NOMO-1 treated with DMSO at 0.1 percent for 48 hours (cell line): ENCODE measurements around the gene IFNL2.
"Not testable (repeated sequence)": the region's sequence is repeated elsewhere in the genome, so short reads cannot be mapped to it uniquely, and the experiment has no call there.

Experiments used
- DNase-seq: peaks from one replicate; lab custom pipeline; 2025; ENCODE audit not compliant: unreplicated experiment; lab: John Stamatoyannopoulos, UW

The IFNL2 gene

DNA sequence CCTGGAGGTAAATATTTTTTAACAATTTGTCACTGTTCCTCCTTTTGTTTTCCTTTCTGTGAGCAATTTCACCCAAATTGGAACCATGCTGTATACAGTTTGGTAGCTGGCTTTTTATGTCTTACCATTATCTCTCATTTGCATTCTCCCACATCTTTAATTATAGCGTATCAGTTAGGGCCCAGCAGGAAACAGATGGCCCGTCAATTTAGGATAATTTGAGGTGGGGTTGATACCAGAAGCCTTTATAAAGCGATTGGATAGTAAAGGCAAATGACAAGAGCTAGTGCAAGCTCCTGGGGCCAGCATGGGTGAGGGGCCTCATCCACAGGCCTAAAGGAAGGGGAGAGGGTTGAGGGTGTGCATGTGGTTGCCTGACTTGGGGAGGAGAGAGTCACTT is 15.7 kb upstream of the IFNL2 start:
- DNase-seq = peak; percentile 4

DNA sequence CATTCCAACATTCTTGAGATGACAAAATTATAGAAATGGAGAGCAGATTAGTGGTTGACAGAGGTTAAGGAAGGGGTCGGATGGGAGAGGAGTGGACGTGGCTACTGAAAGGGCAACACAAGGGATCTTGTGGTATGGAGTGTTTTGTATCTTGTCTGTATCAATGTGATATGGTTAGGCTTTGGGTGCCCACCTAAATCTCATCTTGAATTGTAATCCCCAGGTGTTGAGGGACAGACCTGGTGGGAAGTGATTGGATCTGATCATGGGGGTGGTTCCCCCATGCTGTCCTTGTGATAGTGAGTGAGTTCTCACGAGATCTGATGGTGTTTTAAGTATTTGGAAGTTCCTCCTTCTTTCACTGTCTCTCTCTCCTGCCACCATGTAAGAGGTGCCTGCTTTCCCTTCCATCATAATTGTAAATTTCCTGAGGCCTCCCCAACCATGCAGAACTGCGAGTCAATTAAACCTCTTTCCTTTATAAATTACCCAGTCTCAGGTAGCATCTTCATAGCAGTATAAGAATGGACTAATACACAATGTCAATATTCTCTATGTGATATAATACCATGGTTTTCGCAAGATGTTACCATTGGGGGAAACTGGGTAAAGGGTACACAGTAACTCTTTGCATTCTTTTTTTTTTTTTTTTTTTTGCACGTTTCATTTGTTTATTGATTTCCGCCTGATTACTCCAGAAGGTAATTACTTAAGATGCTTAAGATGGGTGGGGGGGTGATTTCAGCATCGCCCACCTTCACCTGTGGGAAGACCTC is 14.6 kb upstream of the IFNL2 start:
- no peak for DNase-seq

DNA sequence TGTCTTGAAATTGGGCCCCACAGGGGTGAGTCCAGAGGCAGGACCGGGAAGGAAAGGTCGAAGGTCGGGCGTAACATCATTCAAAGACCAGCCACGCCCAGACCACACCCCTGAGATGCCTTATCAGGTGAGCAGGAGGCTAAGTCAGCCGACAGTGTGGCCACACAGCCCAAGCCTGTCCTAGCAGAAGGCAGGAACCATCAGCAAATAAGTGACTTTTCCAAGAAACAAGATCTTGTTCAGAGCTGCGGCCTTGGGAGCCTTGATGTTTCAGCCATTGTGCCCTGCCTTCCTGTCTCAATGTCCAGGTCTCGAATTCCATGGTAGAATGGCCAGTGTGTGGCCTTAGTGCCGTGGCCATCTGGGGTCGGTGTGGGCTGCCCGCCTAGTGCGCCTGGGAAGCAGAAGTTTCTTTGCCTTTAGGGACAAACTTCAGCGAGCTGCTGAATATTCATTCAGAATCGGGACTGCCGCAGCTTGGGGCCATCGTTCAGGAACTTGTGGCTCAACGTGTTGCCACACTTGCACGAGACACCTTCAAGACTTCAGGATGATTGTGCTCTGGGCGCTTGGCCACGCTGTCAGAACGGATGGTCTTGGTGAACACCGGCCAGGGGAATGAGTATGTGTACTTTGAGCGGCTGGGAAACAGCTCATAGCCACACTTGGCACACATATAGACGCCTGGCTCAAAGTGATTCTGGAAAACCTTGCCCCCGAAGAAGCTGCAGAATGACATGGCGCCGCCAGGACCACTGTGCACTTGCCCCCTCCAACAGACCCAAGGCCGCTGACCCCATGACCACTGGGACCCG is 13.5 kb upstream of the IFNL2 start:
- DNase-seq = no peak

DNA sequence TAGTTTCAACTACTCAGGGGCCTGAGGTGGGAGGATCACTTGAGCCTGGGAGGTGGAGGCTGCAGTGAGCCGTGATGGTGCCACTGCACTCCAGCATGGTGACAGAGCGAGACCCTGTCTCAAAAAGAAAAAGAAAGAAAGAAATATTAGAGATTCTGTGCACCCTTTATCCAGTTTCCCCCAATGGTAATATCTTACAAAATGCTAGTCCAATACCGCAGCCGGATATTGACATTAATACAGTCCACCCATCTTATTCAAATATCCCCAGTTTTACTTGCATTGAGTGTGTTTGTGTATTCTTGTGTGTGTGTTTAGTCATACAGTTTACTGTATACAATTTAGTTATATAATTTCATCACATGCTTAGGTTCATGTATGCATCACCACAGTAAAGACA is 11.0 kb upstream of the IFNL2 start:
- no peak for DNase-seq

DNA sequence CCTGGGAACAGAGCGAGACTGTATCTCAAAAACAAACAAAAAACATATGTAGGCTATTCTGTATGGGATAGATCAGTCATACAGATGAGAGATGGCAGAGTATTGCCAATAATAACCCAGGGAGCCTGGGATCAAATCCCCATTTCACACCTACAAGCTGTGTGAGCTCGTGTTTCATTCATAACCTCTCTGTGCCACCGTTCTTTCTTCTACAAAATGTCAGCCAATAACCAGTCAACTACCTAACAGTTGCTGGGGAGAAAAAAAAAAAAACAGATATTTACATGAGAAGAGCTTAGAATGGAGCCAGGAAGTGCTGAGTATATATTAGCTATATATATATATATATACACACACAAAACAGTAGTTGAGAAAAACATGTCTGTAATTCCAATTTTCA is 6.5 kb upstream of the IFNL2 start:
- no peak for DNase-seq

DNA sequence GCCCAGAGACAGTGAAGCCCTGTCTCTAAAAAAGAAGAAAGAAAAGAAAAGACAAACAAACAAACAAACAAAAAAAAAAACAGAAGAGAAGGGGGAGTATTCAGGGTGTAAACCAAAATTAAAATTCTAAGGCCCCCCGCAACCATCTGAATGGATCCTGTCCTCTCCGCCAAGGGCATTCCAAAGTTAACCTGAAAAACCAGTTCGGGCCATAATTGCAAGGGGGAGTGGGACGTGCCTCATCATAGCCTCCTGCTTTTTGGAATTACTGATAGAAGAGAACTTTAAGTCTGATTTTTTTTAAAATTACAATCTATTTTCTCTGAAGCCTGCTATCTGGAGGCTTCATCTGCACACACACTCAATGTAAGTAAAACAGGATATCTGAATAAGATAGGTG is 5.7 kb upstream of the IFNL2 start:
- DNase-seq = no peak

DNA sequence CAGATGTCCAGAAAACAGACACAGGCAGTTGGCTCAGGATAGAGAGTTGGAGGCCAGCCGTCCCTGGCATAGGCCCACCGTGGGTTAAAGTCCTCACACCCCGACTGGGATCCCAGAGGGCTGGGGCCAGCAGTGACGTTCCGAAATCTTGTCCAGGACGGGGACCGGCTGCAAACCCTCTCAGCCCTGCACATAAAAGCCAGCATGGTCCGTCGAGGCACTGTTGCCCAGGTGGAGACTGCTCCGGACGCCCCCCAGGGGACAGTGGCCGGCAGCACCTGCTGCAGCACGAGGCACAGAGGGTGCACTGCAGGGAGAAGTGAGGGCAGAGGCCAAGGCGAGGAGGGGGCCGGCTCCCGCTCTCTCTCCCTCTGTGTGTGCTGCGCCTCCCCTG is 4.3 kb upstream of the IFNL2 start:
- no peak for DNase-seq

DNA sequence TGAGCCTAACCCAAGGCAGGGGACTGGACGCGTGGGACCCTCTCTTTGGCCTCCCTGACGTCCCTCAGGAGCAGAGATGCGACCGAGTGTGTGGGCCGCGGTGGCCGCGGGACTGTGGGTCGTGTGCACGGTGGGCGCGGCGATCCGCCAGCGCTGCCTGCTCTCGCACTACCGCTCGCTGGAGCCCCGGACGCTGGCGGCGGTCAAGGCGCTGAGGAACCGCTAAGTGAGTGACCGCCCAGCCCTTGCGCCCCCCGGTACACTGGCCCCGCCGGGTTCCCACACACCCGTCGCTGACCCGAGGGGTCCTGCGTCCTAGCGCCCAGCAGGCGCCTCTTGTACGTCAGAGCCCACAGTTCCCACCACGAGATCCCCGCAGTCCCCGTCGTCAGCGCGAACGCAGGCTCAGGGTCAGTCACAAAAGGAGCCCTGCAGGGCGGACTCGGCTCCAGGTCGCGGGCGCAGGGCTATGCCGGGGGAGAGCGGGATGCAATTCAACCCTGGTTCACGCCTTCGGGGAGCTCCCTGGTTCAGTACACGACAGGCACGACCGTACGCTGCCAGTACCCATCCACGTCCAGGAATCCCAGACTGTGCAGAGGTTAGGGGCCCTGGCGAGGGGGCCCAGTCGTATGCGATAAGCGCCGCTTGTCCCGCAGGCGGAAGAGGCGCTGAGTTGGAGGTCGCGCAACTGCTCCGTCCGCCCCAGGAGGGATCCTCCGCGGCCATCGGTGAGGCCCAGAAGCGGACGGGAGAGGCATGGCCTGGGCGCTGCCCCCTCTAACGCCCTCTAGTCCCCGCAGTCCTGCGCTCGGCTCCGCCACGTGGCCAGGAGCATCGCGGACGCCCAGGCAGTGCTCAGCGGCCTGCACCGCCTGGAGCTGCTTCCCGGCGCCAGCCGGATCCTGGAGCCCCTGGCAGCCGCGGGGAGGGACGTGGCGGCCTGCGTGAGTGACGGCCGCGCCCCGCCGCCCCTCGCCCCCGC is 3.6 kb upstream of the IFNL2 start:
- no peak for DNase-seq

DNA sequence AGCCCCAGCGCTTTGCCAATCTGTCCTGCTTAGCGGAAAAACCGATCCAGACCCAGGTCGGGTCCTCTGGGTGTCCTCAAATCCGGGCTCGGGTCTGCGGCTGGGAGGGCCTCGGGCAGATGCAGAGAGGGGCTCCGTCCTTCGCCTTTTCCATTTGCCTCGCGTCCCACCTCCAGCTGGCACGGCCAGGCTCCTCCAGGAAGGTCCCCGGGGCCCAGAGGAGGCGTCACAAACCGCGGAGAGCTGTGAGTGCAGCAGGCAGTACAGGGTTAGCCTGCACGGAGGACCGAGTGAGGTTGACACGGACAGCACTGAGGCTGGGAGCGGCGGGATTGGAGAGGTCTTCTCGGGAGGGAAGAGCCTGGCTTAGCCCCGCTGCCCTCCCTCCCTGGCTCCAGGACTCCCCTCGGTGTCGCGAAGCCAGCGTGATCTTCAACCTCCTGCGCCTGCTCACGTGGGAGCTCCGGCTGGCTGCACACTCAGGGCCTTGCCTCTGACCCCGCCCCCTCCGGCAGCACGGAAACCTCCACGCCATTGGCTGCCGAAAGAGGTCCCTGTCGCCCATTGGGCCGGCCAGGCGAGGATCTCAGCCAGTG is 2.8 kb upstream of the IFNL2 start:
- DNase-seq = no peak

DNA sequence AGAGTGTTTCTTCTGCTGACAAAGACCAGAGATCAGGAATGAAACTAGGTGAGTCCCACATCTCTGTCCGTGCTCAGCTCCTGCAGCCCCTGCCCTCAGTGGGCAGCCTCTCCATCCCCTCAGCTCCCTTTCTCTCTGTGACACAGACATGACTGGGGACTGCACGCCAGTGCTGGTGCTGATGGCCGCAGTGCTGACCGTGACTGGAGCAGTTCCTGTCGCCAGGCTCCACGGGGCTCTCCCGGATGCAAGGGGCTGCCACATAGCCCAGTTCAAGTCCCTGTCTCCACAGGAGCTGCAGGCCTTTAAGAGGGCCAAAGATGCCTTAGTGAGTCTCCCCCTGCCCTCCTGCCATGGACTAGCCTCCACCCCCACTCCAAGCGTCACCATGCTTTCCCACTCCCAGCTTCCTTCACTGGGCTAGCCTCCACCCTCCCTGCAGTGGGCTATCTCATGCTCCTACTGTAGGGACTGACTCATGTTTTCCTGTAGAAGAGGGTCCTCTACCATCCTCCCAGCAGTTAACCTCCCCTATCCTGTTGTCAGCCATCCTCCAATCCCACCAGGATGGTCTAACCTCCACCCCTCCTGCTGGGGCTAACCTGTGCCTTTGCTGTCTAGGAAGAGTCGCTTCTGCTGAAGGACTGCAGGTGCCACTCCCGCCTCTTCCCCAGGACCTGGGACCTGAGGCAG is 481 bp downstream of the IFNL2 start:
- not testable (repeated sequence) for DNase-seq

DNA sequence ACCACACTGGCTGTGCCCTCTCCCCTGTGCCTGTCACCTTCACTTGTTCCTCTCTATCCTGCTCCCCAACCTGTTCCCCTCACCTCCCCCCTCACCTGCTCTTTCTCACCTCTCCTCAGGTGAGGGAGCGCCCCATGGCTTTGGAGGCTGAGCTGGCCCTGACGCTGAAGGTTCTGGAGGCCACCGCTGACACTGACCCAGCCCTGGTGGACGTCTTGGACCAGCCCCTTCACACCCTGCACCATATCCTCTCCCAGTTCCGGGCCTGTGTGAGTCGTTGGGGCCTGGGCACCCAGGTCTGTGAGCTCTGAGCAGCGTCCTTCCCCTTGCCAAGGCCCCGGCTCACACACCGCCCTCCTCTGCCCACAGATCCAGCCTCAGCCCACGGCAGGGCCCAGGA is 1.2 kb downstream of the IFNL2 start:
- not testable (repeated sequence) for DNase-seq

DNA sequence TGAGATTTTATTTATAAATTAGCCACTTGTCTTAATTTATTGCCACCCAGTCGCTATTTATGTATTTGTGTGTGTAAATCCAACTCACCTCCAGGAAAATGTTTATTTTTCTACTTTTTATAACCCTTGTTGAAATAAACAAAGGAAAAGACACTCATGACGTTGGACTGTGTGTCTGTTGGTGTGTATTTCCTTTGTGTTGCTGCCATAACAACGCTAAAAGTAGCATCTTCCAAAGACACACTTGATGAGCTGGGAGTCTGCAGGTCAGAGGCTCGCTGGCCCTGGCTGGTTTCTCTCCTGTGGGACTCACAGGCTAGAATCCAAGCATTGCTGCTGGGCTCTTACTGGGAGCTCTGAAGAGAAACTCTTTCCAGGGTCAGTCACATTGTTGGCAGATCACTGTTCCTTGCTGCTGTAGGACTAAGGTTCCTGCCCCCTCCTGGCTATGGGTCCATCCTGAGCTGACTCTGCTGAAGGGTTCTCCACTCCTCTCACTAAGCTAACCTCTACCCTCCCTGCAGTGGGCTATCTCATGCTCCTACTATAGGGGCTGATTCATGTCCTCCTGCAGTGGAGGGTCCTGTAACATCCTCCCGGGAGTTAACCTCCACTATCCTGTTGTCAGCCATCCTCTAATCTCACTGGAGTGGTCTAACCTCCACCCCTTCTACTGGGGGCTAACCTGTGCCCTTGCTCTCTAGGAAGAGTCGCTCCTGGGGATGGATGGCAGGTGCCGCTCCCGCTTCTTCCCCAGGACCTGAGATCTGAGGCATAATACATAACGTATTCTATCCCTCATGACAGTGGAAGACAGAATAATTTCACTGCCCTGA is 2.1 kb downstream of the IFNL2 start:
- no peak for DNase-seq

DNA sequence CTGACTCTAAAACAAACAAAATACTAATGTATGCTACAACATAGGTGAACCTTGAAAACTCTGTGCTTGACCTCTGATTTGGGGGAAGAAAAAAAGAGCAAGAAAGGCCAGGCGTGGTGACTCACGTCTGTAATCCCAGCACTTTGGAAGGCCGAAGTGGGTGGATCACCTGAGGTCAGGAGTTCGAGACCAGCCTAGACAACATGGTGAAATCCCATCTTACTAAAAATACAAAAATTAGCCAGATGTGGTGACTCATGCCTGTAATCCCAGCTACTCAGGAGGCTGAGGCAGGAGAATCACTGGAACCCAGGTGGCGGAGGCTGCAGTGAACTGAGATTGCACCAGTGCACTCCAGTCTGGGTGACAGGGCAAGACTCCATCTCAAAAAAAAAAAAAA is 5.7 kb downstream of the IFNL2 start:
- not testable (repeated sequence) for DNase-seq

DNA sequence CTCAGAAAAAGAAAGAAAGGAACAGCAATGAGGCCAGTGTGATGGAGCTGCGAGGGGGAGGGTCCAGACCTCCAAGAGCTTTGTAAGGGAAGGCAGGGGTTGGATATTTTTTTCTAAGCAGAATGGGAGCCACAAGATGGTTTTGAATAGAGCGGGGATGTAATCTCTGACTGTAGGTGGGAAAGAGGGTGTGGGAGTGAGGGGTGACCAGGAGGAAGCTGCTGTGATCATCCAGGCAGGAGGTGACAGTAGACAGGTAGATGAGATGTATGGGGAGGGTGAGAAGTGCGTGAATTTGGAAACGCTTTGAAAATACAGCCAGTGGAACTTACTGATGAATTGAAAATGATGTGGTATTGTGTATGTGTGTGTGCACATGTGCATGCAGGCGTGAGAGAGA is 7.4 kb downstream of the IFNL2 start:
- DNase-seq = no peak

DNA sequence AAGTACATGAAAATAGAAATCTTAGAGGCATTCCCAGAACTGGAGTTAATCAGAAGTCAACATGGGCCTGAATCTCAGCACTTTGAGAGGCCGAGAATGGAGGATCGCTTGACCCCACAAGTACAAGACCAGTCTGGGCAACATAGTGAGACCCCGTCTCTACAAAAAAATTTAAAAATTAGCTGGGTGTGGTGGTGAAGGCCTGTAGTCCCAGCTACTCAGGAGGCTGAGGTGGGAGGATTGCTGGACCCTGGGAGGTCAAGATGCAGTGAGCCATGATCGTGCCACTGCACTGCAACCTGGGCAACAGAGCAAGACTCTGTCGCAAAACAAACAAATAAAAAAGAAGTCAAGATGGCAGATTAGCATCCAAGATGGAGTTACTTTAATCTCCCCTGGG is 8.5 kb downstream of the IFNL2 start:
- DNase-seq = no peak

DNA sequence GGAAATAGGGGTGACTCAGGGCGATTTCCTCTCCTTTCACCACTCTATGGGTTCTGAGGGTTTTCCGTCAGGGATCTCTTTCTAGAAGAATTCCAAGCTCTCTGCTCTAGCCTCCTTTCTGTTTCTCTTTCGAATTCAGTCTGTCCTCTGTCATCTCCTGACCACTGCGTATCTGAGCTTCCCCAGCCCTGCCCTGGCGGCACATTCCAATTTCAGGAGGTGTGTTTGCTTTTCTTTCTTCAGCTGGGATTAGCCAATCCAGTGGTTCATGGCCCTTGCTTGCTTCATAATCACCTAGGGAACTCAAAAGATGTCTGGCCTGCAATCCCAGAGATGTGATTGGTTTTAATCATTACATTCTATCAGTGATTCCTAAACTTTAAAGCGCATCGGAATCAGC is 9.4 kb downstream of the IFNL2 start:
- DNase-seq = no peak

DNA sequence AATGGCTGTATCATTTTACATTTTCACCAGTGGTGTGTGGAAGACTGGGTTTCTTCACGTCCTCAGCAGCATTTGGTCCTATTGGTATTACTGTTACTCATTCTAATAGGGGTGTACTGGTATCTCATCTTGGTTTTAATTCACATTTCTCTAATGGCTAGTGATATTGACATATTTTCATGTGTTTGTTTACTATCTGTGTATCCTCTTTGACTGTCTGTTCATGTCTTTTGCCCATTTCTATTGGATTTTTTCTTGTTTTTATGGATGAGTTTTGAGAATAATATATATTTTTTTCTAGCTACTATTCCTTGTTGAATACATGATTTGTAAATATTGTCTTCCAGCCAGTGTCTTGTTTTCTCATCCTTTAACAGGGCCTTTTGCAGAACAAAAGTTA is 13.8 kb downstream of the IFNL2 start:
- no peak for DNase-seq

DNA sequence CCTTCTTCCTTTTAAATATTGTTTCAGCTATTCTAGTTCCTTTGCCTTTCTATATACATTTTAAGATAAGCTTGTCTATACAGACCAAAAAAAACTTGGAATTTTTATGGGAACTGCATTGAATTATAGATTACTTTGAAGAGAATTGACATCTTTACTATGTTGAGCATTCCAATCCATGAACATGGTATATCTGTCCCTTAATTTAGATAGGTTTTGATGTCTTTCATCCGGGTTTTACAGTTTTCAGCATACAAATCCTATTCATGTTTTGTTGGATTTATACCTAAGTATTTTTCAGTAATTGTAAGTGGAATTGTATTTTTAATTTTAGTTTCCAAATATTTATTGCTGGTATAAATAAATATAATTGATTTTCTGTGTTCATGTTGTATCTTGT is 15.8 kb downstream of the IFNL2 start:
- DNase-seq = no peak

DNA sequence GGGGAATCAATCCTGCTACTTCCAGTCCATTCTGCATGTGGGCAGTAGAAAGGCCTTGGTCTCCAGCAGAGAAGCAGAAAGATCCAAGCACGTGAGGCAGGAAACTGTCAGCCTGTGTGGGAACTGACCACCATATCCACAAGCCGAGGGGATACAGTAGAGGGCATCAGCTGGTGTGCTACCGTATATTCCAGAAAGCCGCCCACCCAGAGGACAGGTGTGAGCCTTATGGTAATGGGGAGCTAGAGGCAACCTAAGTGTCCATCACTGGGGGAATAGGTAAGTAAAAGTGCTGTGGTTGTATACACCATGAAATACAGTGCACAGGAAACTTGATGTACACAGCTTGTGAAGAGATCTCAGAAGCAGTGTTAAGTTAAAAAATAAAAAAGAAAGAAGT is 25.2 kb downstream of the IFNL2 start:
- no peak for DNase-seq
